CD4-positive, alpha-beta T cell (primary cell): ENCODE data around the gene MYL6. TPM values are rescaled to one million over a fixed set of nuclear protein-coding genes. Genes with fewer than 3 reads are reported as not detected.

Experiments
- ATAC-seq: fragments of 200-7000 bp; cut with Tn5 transposase; one replicate; pipeline ENCODE4 v1.10.0; 2022; ENCODE audit warnings: mild to moderate bottlenecking; ENCODE audit not compliant: poor library complexity
- CTCF ChIA-PET: fragments of 350-600 bp; sonication (Branson Sonifier 250); formaldehyde crosslinking; loops from one replicate; lab custom pipeline; 2021; ENCODE audit warnings: antibody characterized with exemption, inconsistent platforms; lab: Charles Lee
- POLR2A ChIA-PET: fragments of 350-600 bp; sonication (Branson Sonifier 250); formaldehyde crosslinking; loops from one replicate; lab custom pipeline; 2021; ENCODE audit warnings: antibody characterized with exemption, inconsistent platforms; lab: Charles Lee
- DNase-seq, 14 experiments: peaks; one replicate each; pipeline ENCODE4 v3.0.0-alpha.2; 2013 to 2020; ENCODE audit warnings: mixed read lengths in 2 of 14
- H3K27ac ChIP-seq, 2 donors: one replicate each; pipeline versions ENCODE4 v1.5.1 to v1.7.0; 2013; ENCODE audit warnings: low read length in 2 of 2, low read depth in 1 of 2, mild to moderate bottlenecking in 1 of 2
- H3K27me3 ChIP-seq, 2 experiments: 1 replicate in 1 of 2; 2 replicates in 1 of 2; pipeline versions ENCODE4 v1.6.1 to v1.7.0; 2013; ENCODE audit warnings: low read length in 2 of 2, control low read depth in 1 of 2, mild to moderate bottlenecking in 1 of 2, moderate library complexity in 1 of 2; ENCODE audit not compliant: insufficient read depth in 2 of 2, control insufficient read depth in 1 of 2
- H3K36me3 ChIP-seq: one replicate; pipeline ENCODE4 v1.6.1; 2013; ENCODE audit warnings: low read length, control low read depth; ENCODE audit not compliant: insufficient read depth
- H3K4me1 ChIP-seq: one replicate; pipeline ENCODE4 v1.6.1; 2013; ENCODE audit warnings: low read length, control low read depth; ENCODE audit not compliant: insufficient read depth
- H3K4me3 ChIP-seq: one replicate; pipeline ENCODE4 v1.5.1; 2013; ENCODE audit warnings: mild to moderate bottlenecking, low read length, moderate library complexity
- H3K9me3 ChIP-seq, 2 experiments: 1 replicate in 1 of 2; 2 replicates in 1 of 2; pipeline versions ENCODE4 v1.6.1 to v1.7.0; 2013; ENCODE audit warnings: low read length in 2 of 2, mild to moderate bottlenecking in 2 of 2, control low read depth in 1 of 2, moderate library complexity in 1 of 2; ENCODE audit not compliant: control insufficient read depth in 1 of 2, insufficient read depth in 1 of 2
- H3K27ac Mint-ChIP-seq: one replicate; pipeline ENCODE4 v1.8.0; 2020; ENCODE audit warnings: mixed read lengths
- H3K27me3 Mint-ChIP-seq: one replicate; pipeline ENCODE4 v1.8.0; 2021; ENCODE audit warnings: mixed read lengths
- H3K36me3 Mint-ChIP-seq: one replicate; pipeline ENCODE4 v1.8.0; 2021; ENCODE audit warnings: low read depth, mixed read lengths
- H3K4me1 Mint-ChIP-seq: one replicate; pipeline ENCODE4 v1.8.0; 2021; ENCODE audit warnings: low read depth, mixed read lengths
- H3K4me3 Mint-ChIP-seq: one replicate; pipeline ENCODE4 v1.8.0; 2020; ENCODE audit warnings: mild to moderate bottlenecking, mixed read lengths
- H3K9me3 Mint-ChIP-seq: one replicate; pipeline ENCODE4 v1.8.0; 2020; ENCODE audit warnings: mixed read lengths
- intact Hi-C, 2 experiments: fragments of 100-400 bp; cut with DNase I in 1 of 2; cut with micrococcal nuclease in 1 of 2; formaldehyde crosslinking; loops; one replicate each; pipeline versions ENCODE4 v1.15.1 to v1.9.0; 2023 to 2025; cut with DNase I, micrococcal nuclease
- total RNA-seq, 174 experiments: library from RNA in 2 of 174; stranded (reverse) in 2 of 174; gene quantifications; one replicate each; pipeline ENCODE4 v1.2.3 and lab custom pipeline; 2021 to 2026
- TF ChIP-seq, protein P1 (sequence below): fragments of 200-600 bp; IDR thresholded peaks from one replicate; pipeline ENCODE4 v1.8.0; 2022; ENCODE audit warnings: antibody characterized with exemption, mild to moderate bottlenecking

The MYL6 gene
- total RNA-seq, 2 experiments from 2014 or later, result 670 to 673 TPM

DNA sequence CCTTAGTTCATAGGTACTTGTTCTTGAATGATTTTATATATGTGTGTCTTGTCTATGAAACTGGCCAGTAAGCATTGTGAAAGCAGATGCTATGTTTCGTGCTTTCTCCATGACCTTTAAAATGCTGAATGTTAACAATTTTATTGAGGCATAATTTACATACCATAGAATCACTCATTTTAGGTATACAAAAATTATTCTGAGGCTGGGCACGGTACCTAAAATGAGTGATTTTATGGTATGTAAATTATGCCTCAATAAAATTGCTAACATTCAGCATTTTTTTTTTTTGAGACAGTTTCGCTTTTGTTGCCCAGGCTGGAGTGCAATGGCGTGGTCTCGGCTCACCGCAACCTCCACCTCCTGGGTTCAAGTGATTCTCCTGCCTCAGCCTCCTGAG is 23.3 kb upstream of the MYL6 start:
- peaks cover 75% of the 10 kb centered on the region for H3K4me1 Mint-ChIP-seq
- Histone ChIP-seq H3K4me1 (peaks cover 83% of the 10 kb centered on the region), H3K27ac (no peak overlapping the region), H3K4me3 (no peak overlapping the region), H3K9me3 (no peaks in the 10 kb centered on the region), H3K27me3 (no peaks in the 10 kb centered on the region), H3K36me3 (peaks cover 90% of the 10 kb centered on the region)
- no peak for ATAC-seq
- POLR2A ChIA-PET, result no interaction called here
- CTCF ChIA-PET, result interaction anchor here (0.6 kb wide), 1 partner anchor 86 kb away, joined by 3 read pairs; no protein-coding TSS in a partner anchor
- no peaks in the 10 kb centered on the region for H3K9me3 Mint-ChIP-seq
- TF ChIP-seq, protein P1, sequence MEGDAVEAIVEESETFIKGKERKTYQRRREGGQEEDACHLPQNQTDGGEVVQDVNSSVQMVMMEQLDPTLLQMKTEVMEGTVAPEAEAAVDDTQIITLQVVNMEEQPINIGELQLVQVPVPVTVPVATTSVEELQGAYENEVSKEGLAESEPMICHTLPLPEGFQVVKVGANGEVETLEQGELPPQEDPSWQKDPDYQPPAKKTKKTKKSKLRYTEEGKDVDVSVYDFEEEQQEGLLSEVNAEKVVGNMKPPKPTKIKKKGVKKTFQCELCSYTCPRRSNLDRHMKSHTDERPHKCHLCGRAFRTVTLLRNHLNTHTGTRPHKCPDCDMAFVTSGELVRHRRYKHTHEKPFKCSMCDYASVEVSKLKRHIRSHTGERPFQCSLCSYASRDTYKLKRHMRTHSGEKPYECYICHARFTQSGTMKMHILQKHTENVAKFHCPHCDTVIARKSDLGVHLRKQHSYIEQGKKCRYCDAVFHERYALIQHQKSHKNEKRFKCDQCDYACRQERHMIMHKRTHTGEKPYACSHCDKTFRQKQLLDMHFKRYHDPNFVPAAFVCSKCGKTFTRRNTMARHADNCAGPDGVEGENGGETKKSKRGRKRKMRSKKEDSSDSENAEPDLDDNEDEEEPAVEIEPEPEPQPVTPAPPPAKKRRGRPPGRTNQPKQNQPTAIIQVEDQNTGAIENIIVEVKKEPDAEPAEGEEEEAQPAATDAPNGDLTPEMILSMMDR, result no peak
- peaks cover 93% of the 10 kb centered on the region for H3K36me3 Mint-ChIP-seq
- H3K4me3 Mint-ChIP-seq, result no peak overlapping the region
- intact Hi-C loops, result no loop called here
- no peak overlapping the region for H3K27ac Mint-ChIP-seq
- H3K27me3 Mint-ChIP-seq, result no peaks in the 10 kb centered on the region
- DNase-seq, result no peak

GRCh38 chr12:56137853-56138571 is 20.1 kb upstream of the MYL6 start:
- Mint-ChIP-seq H3K36me3 (peaks cover 93% of the 10 kb centered on the region), H3K9me3 (no peaks in the 10 kb centered on the region), H3K27ac (peak overlapping the region; percentile 78), H3K4me1 (peaks cover 67% of the 10 kb centered on the region), H3K27me3 (no peaks in the 10 kb centered on the region), H3K4me3 (peak overlapping the region; percentile 39)
- Histone ChIP-seq H3K4me1 (peaks cover 78% of the 10 kb centered on the region), H3K36me3 (peaks cover 93% of the 10 kb centered on the region), H3K27ac (peak overlapping the region; percentile 34 to 60), H3K9me3 (no peaks in the 10 kb centered on the region), H3K27me3 (no peaks in the 10 kb centered on the region), H3K4me3 (no peak overlapping the region)
- ChIA-PET CTCF (interaction anchor here (0.6 to 5.1 kb wide), 6 partner anchors 11 to 120 kb away, joined by 3 to 26 read pairs (median 4); partner anchors contain the start of genes ANKRD52, ESYT1, MYL6B and SMARCC2), POLR2A (interaction anchor here (1.0 to 6.3 kb wide), 7 partner anchors 10 to 51 kb away, joined by 3 to 49 read pairs (median 10); partner anchors contain the start of genes ESYT1, MYL6B, PA2G4 and SMARCC2)
- intact Hi-C loops, result loop anchor here in 1 of 2 experiments (1.0 to 2.0 kb wide), 2 partner anchors 10 to 15 kb away; partner anchors contain the start of genes ESYT1 and MYL6B
- no peak for DNase-seq
- ATAC-seq, result peak; percentile 55
- TF ChIP-seq, protein P1, result no peak

- H3K27ac ChIP-seq, result peak overlapping the region in 1 of 2 donors; percentile 13
- POLR2A ChIA-PET, result interaction anchor here (0.7 to 6.3 kb wide), 4 partner anchors 8 to 14 kb away, joined by 3 to 35 read pairs (median 6); partner anchors contain the start of genes ESYT1 and MYL6B
Observed at GRCh38 chr12:56141946-56142784, 16.0 kb upstream of the MYL6 start.

More at GRCh38 chr12:56141946-56142784, 16.0 kb upstream of the MYL6 start:
- intact Hi-C loops, result no loop called here
- DNase-seq (no peak), ATAC-seq (no peak)
- H3K4me3 ChIP-seq, result no peak overlapping the region
- no peaks in the 10 kb centered on the region for H3K27me3 ChIP-seq
- H3K9me3 Mint-ChIP-seq, result no peaks in the 10 kb centered on the region
- TF ChIP-seq, protein P1, result no peak
- peak overlapping the region; percentile 81 for H3K27ac Mint-ChIP-seq
- H3K36me3 Mint-ChIP-seq, result peaks cover 85% of the 10 kb centered on the region
- H3K36me3 ChIP-seq, result peaks cover 81% of the 10 kb centered on the region
- CTCF ChIA-PET, result interaction anchor here (1.3 to 2.7 kb wide), 2 partner anchors 15 to 47 kb away, joined by 5 to 13 read pairs; partner anchors contain the start of genes ESYT1 and SMARCC2
- H3K4me1 Mint-ChIP-seq, result peaks cover 59% of the 10 kb centered on the region
- peaks cover 67% of the 10 kb centered on the region for H3K4me1 ChIP-seq
- no peaks in the 10 kb centered on the region for H3K27me3 Mint-ChIP-seq
- H3K4me3 Mint-ChIP-seq, result no peak overlapping the region
- H3K9me3 ChIP-seq, result no peaks in the 10 kb centered on the region
